ENCODE data around the gene BMPER.

DNA sequence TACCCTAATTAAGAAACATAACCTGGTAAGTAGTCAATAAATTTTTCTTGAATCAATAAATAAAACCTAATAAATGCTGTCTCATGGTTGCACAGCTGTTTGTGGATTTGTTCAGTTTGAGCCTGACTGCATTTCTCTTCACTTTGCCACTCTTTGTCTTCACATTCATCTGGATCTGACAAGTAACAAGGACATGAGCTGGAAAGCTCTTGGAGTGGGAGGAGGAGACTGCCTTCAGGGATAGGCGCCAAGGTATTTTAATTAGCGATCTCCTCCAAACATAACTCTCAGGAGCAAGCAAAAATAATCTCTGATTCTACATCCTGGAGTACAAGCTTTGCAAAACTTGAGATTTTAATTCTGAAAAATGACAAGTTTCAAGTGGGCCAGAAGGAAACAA, 251.0 kb downstream of the BMPER start:
- TF ChIP-seq, protein P1, sequence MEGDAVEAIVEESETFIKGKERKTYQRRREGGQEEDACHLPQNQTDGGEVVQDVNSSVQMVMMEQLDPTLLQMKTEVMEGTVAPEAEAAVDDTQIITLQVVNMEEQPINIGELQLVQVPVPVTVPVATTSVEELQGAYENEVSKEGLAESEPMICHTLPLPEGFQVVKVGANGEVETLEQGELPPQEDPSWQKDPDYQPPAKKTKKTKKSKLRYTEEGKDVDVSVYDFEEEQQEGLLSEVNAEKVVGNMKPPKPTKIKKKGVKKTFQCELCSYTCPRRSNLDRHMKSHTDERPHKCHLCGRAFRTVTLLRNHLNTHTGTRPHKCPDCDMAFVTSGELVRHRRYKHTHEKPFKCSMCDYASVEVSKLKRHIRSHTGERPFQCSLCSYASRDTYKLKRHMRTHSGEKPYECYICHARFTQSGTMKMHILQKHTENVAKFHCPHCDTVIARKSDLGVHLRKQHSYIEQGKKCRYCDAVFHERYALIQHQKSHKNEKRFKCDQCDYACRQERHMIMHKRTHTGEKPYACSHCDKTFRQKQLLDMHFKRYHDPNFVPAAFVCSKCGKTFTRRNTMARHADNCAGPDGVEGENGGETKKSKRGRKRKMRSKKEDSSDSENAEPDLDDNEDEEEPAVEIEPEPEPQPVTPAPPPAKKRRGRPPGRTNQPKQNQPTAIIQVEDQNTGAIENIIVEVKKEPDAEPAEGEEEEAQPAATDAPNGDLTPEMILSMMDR (conservative IDR thresholded peaks at IDR 0.05; ENCODE audit: low read depth, low read length) = no peak
- TF ChIP-seq EZH2 (IDR thresholded peaks at IDR 0.05; ENCODE audit: borderline replicate concordance, low read depth, low read length, poor library complexity, severe bottlenecking) = no peak
